NCI-H2081 treated with DMSO at 0.1 percent for 48 hours (cell line): Measurements from ENCODE around the gene PPFIBP2.

Source experiments
- DNase-seq: peaks from one replicate; lab custom pipeline; 2025; lab: John Stamatoyannopoulos, UW

The PPFIBP2 gene

GRCh38 chr11:7552666-7553065 is 38.9 kb downstream of the PPFIBP2 start:
- no peak for DNase-seq

- no peak for DNase-seq
These were observed 41.4 kb downstream of the PPFIBP2 start for GRCh38 chr11:7555052-7555699.

- no peak for DNase-seq
These were observed 44.2 kb downstream of the PPFIBP2 start for GRCh38 chr11:7558046-7558445.

GRCh38 chr11:7559398-7560283 is 45.8 kb downstream of the PPFIBP2 start:
- DNase-seq = no peak

- no peak for DNase-seq
These were observed 47.8 kb downstream of the PPFIBP2 start for GRCh38 chr11:7561562-7561961.

GRCh38 chr11:7563281-7563680 is 49.5 kb downstream of the PPFIBP2 start:
- DNase-seq = no peak

GRCh38 chr11:7564803-7565202 is 51.0 kb downstream of the PPFIBP2 start:
- DNase-seq = no peak

- DNase-seq = no peak
These were observed 53.5 kb downstream of the PPFIBP2 start for GRCh38 chr11:7567311-7567710.

- DNase-seq = no peak
These were observed 55.2 kb downstream of the PPFIBP2 start for GRCh38 chr11:7569044-7569443.

GRCh38 chr11:7570241-7570640 is 56.4 kb downstream of the PPFIBP2 start:
- DNase-seq = no peak

- DNase-seq = no peak
These were observed 57.2 kb downstream of the PPFIBP2 start for GRCh38 chr11:7570938-7571521.

GRCh38 chr11:7571640-7572000 is 57.8 kb downstream of the PPFIBP2 start:
- DNase-seq = no peak

GRCh38 chr11:7572001-7572712 is 58.4 kb downstream of the PPFIBP2 start:
- DNase-seq = no peak

GRCh38 chr11:7573193-7573557 is 59.4 kb downstream of the PPFIBP2 start:
- no peak for DNase-seq

- DNase-seq = no peak
These were observed 59.9 kb downstream of the PPFIBP2 start for GRCh38 chr11:7573558-7574296.

GRCh38 chr11:7574491-7575130 is 60.8 kb downstream of the PPFIBP2 start:
- no peak for DNase-seq

- no peak for DNase-seq
These were observed 62.3 kb downstream of the PPFIBP2 start for GRCh38 chr11:7575841-7576725.

GRCh38 chr11:7576726-7577290 is 63.0 kb downstream of the PPFIBP2 start:
- DNase-seq = no peak

- no peak for DNase-seq
These were observed 63.7 kb downstream of the PPFIBP2 start for GRCh38 chr11:7577291-7578190.
